CD14-positive monocyte (primary cell): ENCODE data around the gene NBPF3. TPM values are rescaled to one million over a fixed set of nuclear protein-coding genes. Genes with fewer than 3 reads are reported as not detected.

Experiments used
- DNase-seq, 3 donors: peaks; one replicate each; pipeline ENCODE4 v3.0.0-alpha.2; 2011 to 2022
- H2AFZ ChIP-seq: 2 replicates; pipeline ENCODE4 v1.6.0; 2012; ENCODE audit warnings: mild to moderate bottlenecking, low read depth, low read length, inconsistent platforms; ENCODE audit not compliant: insufficient read depth, poor library complexity, severe bottlenecking
- H3K27ac ChIP-seq, 2 donors: 1 replicate in 1 of 2; 2 replicates in 1 of 2; pipeline ENCODE4 v1.5.1; 2012 to 2013; ENCODE audit warnings: low read length in 2 of 2, control low read depth in 1 of 2, inconsistent platforms in 1 of 2, low read depth in 1 of 2, mild to moderate bottlenecking in 1 of 2
- H3K27me3 ChIP-seq, 2 donors: one replicate each; pipeline versions ENCODE4 v1.6.0 to v1.6.1; 2011 to 2013; ENCODE audit warnings: low read length in 2 of 2; ENCODE audit not compliant: control insufficient read depth in 2 of 2, insufficient read depth in 2 of 2
- H3K36me3 ChIP-seq, 2 donors: replicated peaks in 1 of 2; 1 replicate in 1 of 2; 2 replicates in 1 of 2; pipeline versions ENCODE4 v1.5.1 to v1.6.1; 2012 to 2013; ENCODE audit warnings: low read length in 2 of 2, control low read depth in 1 of 2, inconsistent platforms in 1 of 2, mild to moderate bottlenecking in 1 of 2; ENCODE audit not compliant: insufficient read depth in 2 of 2, control insufficient read depth in 1 of 2
- H3K4me1 ChIP-seq, 2 donors: 1 replicate in 1 of 2; 2 replicates in 1 of 2; pipeline versions ENCODE4 v1.5.1 to v1.6.1; 2012 to 2013; ENCODE audit warnings: low read length in 2 of 2, control low read depth in 1 of 2, inconsistent platforms in 1 of 2, mild to moderate bottlenecking in 1 of 2, moderate library complexity in 1 of 2; ENCODE audit not compliant: insufficient read depth in 2 of 2, control insufficient read depth in 1 of 2
- H3K4me2 ChIP-seq: replicated peaks from 2 replicates; pipeline ENCODE3; 2012; ENCODE audit warnings: low read length, moderate library complexity, mild to moderate bottlenecking; ENCODE audit not compliant: poor library complexity, severe bottlenecking; ENCODE audit errors: extremely low read depth
- H3K4me3 ChIP-seq, 3 experiments: fragments of 200-600 bp in 1 of 3; sonication (generic) in 1 of 3; replicated peaks in 1 of 3; 1 replicate in 2 of 3; 2 replicates in 1 of 3; pipeline ENCODE4 v1.5.1; 2011 to 2013; ENCODE audit warnings: low read length in 3 of 3, mild to moderate bottlenecking in 3 of 3, control low read depth in 2 of 3, low read depth in 2 of 3, inconsistent platforms in 1 of 3, moderate library complexity in 1 of 3
- H3K79me2 ChIP-seq: 2 replicates; pipeline ENCODE4 v1.6.0; 2012; ENCODE audit warnings: mild to moderate bottlenecking, control low read depth, inconsistent platforms, low read length, moderate library complexity; ENCODE audit not compliant: insufficient read depth
- H3K9ac ChIP-seq: 2 replicates; pipeline ENCODE4 v1.6.0; 2017; ENCODE audit warnings: low read length, mild to moderate bottlenecking; ENCODE audit not compliant: insufficient read depth, poor library complexity, severe bottlenecking
- H3K9me3 ChIP-seq, 2 donors: replicated peaks in 1 of 2; 1 replicate in 1 of 2; 2 replicates in 1 of 2; pipeline versions ENCODE4 v1.5.1 to v1.6.1; 2012 to 2013; ENCODE audit warnings: low read length in 2 of 2, control low read depth in 1 of 2; ENCODE audit not compliant: control insufficient read depth in 1 of 2, insufficient read depth in 1 of 2
- H4K20me1 ChIP-seq: 2 replicates; pipeline ENCODE4 v1.6.0; 2012; ENCODE audit warnings: mild to moderate bottlenecking, low read length, control low read depth, moderate library complexity; ENCODE audit not compliant: insufficient read depth
- H3K27ac Mint-ChIP-seq, 7 donors: one replicate each; pipeline ENCODE4 v1.8.0; 2020; ENCODE audit warnings: mild to moderate bottlenecking in 7 of 7, mixed read lengths in 7 of 7, moderate library complexity in 6 of 7, inconsistent platforms in 2 of 7
- H3K27me3 Mint-ChIP-seq, 3 donors: one replicate each; pipeline ENCODE4 v1.8.0; 2021 to 2022; ENCODE audit warnings: low read depth in 3 of 3, mild to moderate bottlenecking in 3 of 3, mixed read lengths in 3 of 3, moderate library complexity in 3 of 3, inconsistent platforms in 1 of 3
- H3K36me3 Mint-ChIP-seq, 2 donors: one replicate each; pipeline ENCODE4 v1.8.0; 2020; ENCODE audit warnings: mixed read lengths in 2 of 2, inconsistent platforms in 1 of 2, mild to moderate bottlenecking in 1 of 2
- H3K4me1 Mint-ChIP-seq: one replicate; pipeline ENCODE4 v1.8.0; 2020; ENCODE audit warnings: mild to moderate bottlenecking, mixed read lengths
- H3K4me3 Mint-ChIP-seq, 2 donors: one replicate each; pipeline ENCODE4 v1.8.0; 2020; ENCODE audit warnings: mild to moderate bottlenecking in 2 of 2, mixed read lengths in 2 of 2, moderate library complexity in 1 of 2
- H3K9me3 Mint-ChIP-seq, 7 donors: one replicate each; pipeline ENCODE4 v1.8.0; 2020 to 2022; ENCODE audit warnings: mixed read lengths in 7 of 7, mild to moderate bottlenecking in 6 of 7, moderate library complexity in 6 of 7, inconsistent platforms in 2 of 7
- CTCF ChIP-seq: fragments of 200-600 bp; IDR thresholded peaks from one replicate; pipeline ENCODE4 v1.8.0; 2022; ENCODE audit warnings: antibody characterized with exemption, mild to moderate bottlenecking
- WGBS: methylation state at CpG from one replicate; pipeline ENCODE4 v1.1.5; 2013; ENCODE audit warnings: missing lambda C conversion rate; ENCODE audit not compliant: insufficient coverage; 5-methylcytosine and 5-hydroxymethylcytosine counted together
- intact Hi-C, 2 donors: fragments of 100-400 bp; cut with micrococcal nuclease; formaldehyde crosslinking; loops; one replicate each; pipeline versions ENCODE4 v1.15.0 to v1.15.1; 2023
- polyA plus RNA-seq, 3 donors: library from polyadenylated mRNA; depleted of rRNA in 1 of 3; unstranded in 2 of 3; stranded (reverse) in 1 of 3; fragments of 300-500 nt in 2 of 3; fragments of >200 nt in 1 of 3; fragmentation: Illumina TruSeq in 2 of 3; gene quantifications; 1 replicate in 2 of 3; 2 replicates in 1 of 3; pipeline ENCODE4 v1.2.3, GENCODE V29; 2012 to 2021

The NBPF3 gene
- polyA plus RNA-seq, 3 donors: 1.2 to 1.5 TPM; not detected in 1

- H3K9ac ChIP-seq: no peak overlapping the region
- no peaks in the 10 kb centered on the region for H3K9me3 Mint-ChIP-seq
- no peak overlapping the region for H3K4me2 ChIP-seq
- peaks cover 0 to 6% of the 10 kb centered on the region in 2 donors for H3K36me3 Mint-ChIP-seq
- peaks cover 5% of the 10 kb centered on the region for H3K4me1 Mint-ChIP-seq
- H3K9me3 ChIP-seq: no peaks in the 10 kb centered on the region
- peaks cover 1 to 8% (median 2%) of the 10 kb centered on the region in 3 donors for H3K27me3 Mint-ChIP-seq
- H3K4me3 Mint-ChIP-seq: no peak overlapping the region
- no peak overlapping the region for H3K4me3 ChIP-seq
- H3K79me2 ChIP-seq: no peaks in the 10 kb centered on the region
- no peaks in the 10 kb centered on the region for H3K4me1 ChIP-seq
- H3K27ac Mint-ChIP-seq: no peak overlapping the region
- H4K20me1 ChIP-seq: no peaks in the 10 kb centered on the region
- H3K36me3 ChIP-seq: no peaks in the 10 kb centered on the region
- no peaks in the 10 kb centered on the region for H3K27me3 ChIP-seq
- no peak overlapping the region for H2AFZ ChIP-seq
- WGBS: 16% methylated on average over 8 of the region's 10 CpGs
- H3K27ac ChIP-seq: no peak overlapping the region
- TF ChIP-seq CTCF: peak; percentile 22
- intact Hi-C loops: no loop called here
- DNase-seq: no peak
Observed at GRCh38 chr1:21468599-21468998, 28.7 kb downstream of the NBPF3 start.

GRCh38 chr1:21469581-21469980, 29.6 kb downstream of the NBPF3 start:
- Histone ChIP-seq H3K36me3 (no peaks in the 10 kb centered on the region), H3K79me2 (no peaks in the 10 kb centered on the region), H3K4me1 (no peaks in the 10 kb centered on the region), H3K27ac (no peak overlapping the region), H3K9ac (no peak overlapping the region), H3K9me3 (no peaks in the 10 kb centered on the region), H3K4me2 (no peak overlapping the region), H4K20me1 (no peaks in the 10 kb centered on the region), H3K4me3 (no peak overlapping the region), H3K27me3 (no peaks in the 10 kb centered on the region), H2AFZ (no peak overlapping the region)
- Mint-ChIP-seq H3K4me3 (no peak overlapping the region), H3K36me3 (peaks cover 0 to 7% of the 10 kb centered on the region in 2 donors), H3K27ac (no peak overlapping the region), H3K27me3 (peaks cover 2 to 10% (median 3%) of the 10 kb centered on the region in 3 donors), H3K4me1 (peaks cover 5% of the 10 kb centered on the region), H3K9me3 (no peaks in the 10 kb centered on the region)
- DNase-seq: peak; percentile 8 to 14 (median 11)
- 58% methylated on average over 7 of the region's 9 CpGs for WGBS
- TF ChIP-seq CTCF: no peak
- intact Hi-C loops: no loop called here
